ENCODE data around the gene STMN1. TPM values are rescaled to one million over a fixed set of nuclear protein-coding genes. Genes with fewer than 3 reads are reported as not detected.

Gene STMN1
- total and polyA plus RNA-seq, 9 of the 15 experiments (the other 6 are each of a cell fraction or from before 2014, with no cell fraction given): 269 to 2,153 (median 595) TPM

DNA sequence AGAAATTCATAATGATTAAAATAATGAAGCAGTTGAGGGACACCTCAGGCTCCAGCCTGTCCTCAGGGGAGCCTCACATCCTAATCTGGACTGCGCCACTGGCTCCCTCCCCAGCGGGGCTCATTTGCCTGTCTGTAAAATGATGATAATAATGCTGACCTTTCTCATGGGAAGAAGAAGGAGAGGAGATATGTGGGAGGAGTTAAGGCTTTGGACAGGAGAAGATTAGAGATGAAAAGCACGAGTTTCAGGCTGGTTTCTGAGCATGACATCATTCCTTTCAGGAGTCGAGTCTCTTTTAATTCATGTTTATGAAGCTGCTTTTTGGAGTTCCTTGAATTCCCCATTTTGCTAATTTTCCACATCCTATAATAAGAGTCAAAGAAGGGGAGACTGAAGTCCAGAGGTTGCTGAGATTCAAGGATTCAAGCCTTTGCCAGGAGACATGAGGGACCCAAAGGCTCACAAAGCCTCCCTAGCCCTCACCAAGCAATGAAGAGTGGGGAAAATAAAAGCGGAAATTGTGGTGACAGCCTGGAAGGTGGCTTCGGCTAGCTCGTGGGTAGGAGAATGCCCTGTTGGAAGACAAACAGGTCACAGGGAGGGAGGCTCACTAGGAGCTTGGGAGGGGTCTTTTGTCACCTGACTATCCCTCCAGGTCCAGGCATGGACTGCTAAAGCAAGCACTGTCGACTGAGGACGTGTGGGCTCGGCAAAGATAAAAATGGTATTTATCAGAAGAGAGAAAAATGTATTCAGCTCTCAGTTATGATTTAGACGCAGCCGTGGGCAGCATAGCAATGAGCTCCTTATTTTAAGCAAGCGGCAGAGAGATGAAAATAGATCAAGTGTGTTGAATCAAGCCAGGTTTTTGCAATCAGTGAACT is 27.5 kb upstream of the STMN1 start (continued):
- TF ChIP-seq ZNF76 (CRISPR knock-in tag; IDR thresholded peaks at IDR 0.05; ENCODE audit: borderline replicate concordance) (no peak), HOXB6 (CRISPR knock-in tag; IDR thresholded peaks at IDR 0.05; ENCODE audit: borderline replicate concordance) (0 out of 2 replicates have a peak, but pooled peaks have one; percentile 8), MAFF (IDR thresholded peaks at IDR 0.05; ENCODE audit: low read length) (peak; percentile 81), SOX6 (IDR thresholded peaks at IDR 0.05) (peak; percentile 83), TARDBP (IDR thresholded peaks at IDR 0.05) (peak; percentile 67; the same call in 1 of the 2 replicates), ZNF224 (CRISPR knock-in tag; IDR thresholded peaks at IDR 0.05) (no peak), ZC3H11A (IDR thresholded peaks at IDR 0.05; ENCODE audit: low read depth, low read length) (no peak), FOXM1 (IDR thresholded peaks at IDR 0.05; ENCODE audit: low read depth) (peak; percentile 74), FOXM1 (CRISPR knock-in tag; IDR thresholded peaks at IDR 0.05; ENCODE audit: low read depth) (no peak), EP300 (IDR thresholded peaks at IDR 0.05; ENCODE audit: low read length) (peak; percentile 92), ARNT (IDR thresholded peaks at IDR 0.05) (peak in 1 of 2 experiments; percentile 87; a peak in 1 of 4 replicates), POLR3G (IDR thresholded peaks at IDR 0.05; ENCODE audit: extremely low read depth, insufficient read length, insufficient replicate concordance) (no peak), PHB2 (IDR thresholded peaks at IDR 0.05; ENCODE audit: low read depth) (0 out of 2 replicates have a peak, but pooled peaks have one; percentile 10), MYNN (IDR thresholded peaks at IDR 0.05) (0 out of 2 replicates have a peak, but pooled peaks have one; percentile 40), MYNN (CRISPR knock-in tag; IDR thresholded peaks at IDR 0.05) (no peak), WHSC1 (IDR thresholded peaks at IDR 0.05; ENCODE audit: low read length) (no peak), ZNF408 (CRISPR knock-in tag; IDR thresholded peaks at IDR 0.05; ENCODE audit: low read depth) (no peak), NRF1 (conservative IDR thresholded peaks at IDR 0.05 in 1 of 2, IDR thresholded peaks at IDR 0.05 in 1 of 2) (peak; percentile 46 to 67; a peak in 2 of 4 replicates)
- TF ChIP-seq, protein P1, sequence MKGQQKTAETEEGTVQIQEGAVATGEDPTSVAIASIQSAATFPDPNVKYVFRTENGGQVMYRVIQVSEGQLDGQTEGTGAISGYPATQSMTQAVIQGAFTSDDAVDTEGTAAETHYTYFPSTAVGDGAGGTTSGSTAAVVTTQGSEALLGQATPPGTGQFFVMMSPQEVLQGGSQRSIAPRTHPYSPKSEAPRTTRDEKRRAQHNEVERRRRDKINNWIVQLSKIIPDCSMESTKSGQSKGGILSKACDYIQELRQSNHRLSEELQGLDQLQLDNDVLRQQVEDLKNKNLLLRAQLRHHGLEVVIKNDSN (CRISPR knock-in tag; IDR thresholded peaks at IDR 0.05): no peak
- TF ChIP-seq, protein P2, sequence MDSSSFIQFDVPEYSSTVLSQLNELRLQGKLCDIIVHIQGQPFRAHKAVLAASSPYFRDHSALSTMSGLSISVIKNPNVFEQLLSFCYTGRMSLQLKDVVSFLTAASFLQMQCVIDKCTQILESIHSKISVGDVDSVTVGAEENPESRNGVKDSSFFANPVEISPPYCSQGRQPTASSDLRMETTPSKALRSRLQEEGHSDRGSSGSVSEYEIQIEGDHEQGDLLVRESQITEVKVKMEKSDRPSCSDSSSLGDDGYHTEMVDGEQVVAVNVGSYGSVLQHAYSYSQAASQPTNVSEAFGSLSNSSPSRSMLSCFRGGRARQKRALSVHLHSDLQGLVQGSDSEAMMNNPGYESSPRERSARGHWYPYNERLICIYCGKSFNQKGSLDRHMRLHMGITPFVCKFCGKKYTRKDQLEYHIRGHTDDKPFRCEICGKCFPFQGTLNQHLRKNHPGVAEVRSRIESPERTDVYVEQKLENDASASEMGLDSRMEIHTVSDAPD (CRISPR knock-in tag; IDR thresholded peaks at IDR 0.05): no peak
- TF ChIP-seq, protein P3, sequence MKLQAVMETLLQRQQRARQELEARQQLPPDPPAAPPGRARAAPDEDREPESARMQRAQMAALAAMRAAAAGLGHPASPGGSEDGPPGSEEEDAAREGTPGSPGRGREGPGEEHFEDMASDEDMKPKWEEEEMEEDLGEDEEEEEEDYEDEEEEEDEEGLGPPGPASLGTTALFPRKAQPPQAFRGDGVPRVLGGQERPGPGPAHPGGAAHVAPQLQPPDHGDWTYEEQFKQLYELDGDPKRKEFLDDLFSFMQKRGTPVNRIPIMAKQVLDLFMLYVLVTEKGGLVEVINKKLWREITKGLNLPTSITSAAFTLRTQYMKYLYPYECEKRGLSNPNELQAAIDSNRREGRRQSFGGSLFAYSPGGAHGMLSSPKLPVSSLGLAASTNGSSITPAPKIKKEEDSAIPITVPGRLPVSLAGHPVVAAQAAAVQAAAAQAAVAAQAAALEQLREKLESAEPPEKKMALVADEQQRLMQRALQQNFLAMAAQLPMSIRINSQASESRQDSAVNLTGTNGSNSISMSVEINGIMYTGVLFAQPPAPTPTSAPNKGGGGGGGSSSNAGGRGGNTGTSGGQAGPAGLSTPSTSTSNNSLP (IDR thresholded peaks at IDR 0.05; ENCODE audit: borderline replicate concordance, low read depth, low read length): peak; percentile 87
- TF ChIP-seq, protein P4, sequence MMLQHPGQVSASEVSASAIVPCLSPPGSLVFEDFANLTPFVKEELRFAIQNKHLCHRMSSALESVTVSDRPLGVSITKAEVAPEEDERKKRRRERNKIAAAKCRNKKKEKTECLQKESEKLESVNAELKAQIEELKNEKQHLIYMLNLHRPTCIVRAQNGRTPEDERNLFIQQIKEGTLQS (IDR thresholded peaks at IDR 0.05): peak; percentile 98
- TF ChIP-seq, protein P4 (CRISPR knock-in tag; conservative IDR thresholded peaks at IDR 0.05): no peak
- TF ChIP-seq, protein P5, sequence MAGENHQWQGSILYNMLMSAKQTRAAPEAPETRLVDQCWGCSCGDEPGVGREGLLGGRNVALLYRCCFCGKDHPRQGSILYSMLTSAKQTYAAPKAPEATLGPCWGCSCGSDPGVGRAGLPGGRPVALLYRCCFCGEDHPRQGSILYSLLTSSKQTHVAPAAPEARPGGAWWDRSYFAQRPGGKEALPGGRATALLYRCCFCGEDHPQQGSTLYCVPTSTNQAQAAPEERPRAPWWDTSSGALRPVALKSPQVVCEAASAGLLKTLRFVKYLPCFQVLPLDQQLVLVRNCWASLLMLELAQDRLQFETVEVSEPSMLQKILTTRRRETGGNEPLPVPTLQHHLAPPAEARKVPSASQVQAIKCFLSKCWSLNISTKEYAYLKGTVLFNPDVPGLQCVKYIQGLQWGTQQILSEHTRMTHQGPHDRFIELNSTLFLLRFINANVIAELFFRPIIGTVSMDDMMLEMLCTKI (IDR thresholded peaks at IDR 0.05; ENCODE audit: partially characterized antibody): no peak
